ENCODE results near the gene TEX261. TPM values are rescaled to one million over a fixed set of nuclear protein-coding genes. Genes with fewer than 3 reads are reported as not detected.

The TEX261 gene
- total and polyA plus RNA-seq, 4 donors = 25.2 to 61.7 (median 43.5) TPM

DNA sequence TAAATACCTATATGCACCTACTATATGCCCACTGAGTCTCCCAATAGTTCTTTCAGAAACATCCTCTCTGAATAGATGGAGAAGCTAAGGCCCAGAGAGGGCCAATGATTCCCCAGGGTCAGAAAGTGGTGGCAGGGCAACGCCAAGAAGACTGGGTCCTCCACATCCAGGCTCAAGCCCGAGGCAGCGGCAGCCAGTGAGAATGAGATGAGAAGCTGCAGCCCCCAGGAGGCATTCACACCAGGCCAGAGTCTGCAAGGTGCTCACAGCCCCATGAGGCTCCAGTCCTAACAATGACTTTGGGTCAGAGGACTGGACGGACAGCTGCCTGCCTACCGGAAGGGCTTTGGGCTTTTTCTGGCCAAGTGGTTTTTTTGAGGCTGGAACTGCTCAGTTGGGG, 3.5 kb downstream of the TEX261 start:
- H3K27me3 ChIP-seq (ENCODE audit: control insufficient read depth, insufficient read depth, low read length) = no peaks in the 10 kb centered on the region
- H3K4me3 ChIP-seq (ENCODE audit: low read depth, low read length) = no peak overlapping the region
- no peak overlapping the region for H3K27ac ChIP-seq (ENCODE audit: low read depth, low read length)
- WGBS (ENCODE audit: insufficient coverage) = 96% methylated on average over 5 of the region's 5 CpGs
- DNase-seq (ENCODE audit: low read depth in 4 of 6, low spot score in 6 of 6) = no peak
- peaks cover 24% of the 10 kb centered on the region for H3K4me1 ChIP-seq (ENCODE audit: control insufficient read depth, insufficient read depth, low read length)
- H3K9me3 ChIP-seq (ENCODE audit: control insufficient read depth, insufficient read depth, low read length) = no peaks in the 10 kb centered on the region
- H3K36me3 ChIP-seq (ENCODE audit: control insufficient read depth, insufficient read depth, low read length) = peaks cover 52% of the 10 kb centered on the region

DNA sequence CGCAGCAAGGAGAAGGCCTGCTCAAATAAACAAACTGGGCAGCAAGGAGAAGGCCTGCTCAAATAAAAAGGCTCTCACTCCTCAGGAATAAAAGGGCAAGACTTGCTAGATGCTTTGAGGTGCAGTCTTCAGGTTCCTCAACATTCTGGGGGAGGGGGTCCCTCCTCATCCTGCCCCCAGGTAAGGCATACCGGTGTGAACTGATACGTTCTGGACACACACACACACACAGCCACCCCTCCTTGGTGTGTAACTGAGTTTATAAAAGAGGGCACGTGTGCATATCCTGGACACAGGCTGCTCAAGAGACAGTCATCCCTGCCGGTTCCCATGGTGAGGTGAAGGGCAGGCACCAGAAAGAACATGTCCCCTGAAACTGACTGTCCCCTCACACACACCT, 4.5 kb downstream of the TEX261 start:
- WGBS (ENCODE audit: insufficient coverage) = 80% methylated on average over 1 of the region's 5 CpGs

DNA sequence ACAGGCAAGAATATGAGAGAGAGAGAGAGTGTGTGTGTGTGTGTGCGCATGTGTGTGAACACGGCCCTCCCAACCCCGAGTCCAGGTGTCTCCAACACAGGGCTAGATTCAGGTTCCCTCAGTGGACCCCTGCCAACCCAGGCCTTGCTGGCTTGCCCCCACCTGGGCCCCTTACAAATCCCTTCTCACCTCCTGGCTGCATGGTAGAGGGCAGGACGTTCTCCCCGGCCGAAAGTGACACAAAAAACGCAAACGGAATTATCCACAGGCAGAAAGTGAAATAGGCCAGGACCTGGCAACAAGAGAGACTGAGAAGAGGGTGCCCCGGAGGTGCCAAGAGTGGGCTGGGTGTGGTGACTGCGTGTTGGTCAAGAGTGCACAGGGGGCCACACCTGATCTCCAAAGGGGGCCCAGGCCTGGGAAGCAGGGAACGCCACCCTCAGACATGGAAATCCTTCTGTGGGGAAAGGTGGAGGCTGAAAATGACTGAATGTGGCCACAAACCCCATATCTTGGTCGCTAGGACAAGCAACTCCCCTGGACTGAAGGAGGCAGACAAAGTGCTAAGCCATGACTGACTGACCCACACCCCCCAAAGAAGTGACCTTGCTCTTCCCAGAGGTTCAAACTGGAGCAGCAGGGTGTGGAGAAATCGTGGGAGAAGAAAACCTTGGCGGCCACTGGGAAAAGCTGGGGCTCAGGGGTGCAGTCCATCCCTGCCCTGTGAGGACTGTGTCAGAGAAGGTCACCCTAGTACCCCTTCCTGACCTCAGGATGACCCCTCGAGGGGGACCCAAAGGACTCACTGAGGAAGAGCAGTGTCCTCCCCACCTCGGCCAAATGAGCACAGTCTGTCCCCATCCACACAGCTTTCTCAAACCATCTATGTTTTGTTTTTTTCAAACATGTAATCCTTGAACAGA, 5.7 kb downstream of the TEX261 start:
- Histone ChIP-seq H3K9me3 (ENCODE audit: control insufficient read depth, insufficient read depth, low read length) (no peaks in the 10 kb centered on the region), H3K27ac (ENCODE audit: low read depth, low read length) (no peak overlapping the region), H3K27me3 (ENCODE audit: control insufficient read depth, insufficient read depth, low read length) (no peaks in the 10 kb centered on the region), H3K4me3 (ENCODE audit: low read depth, low read length) (no peak overlapping the region), H3K4me1 (ENCODE audit: control insufficient read depth, insufficient read depth, low read length) (peaks cover 21% of the 10 kb centered on the region), H3K36me3 (ENCODE audit: control insufficient read depth, insufficient read depth, low read length) (peaks cover 66% of the 10 kb centered on the region)
- 95% methylated on average over 13 of the region's 16 CpGs for WGBS (ENCODE audit: insufficient coverage)
- DNase-seq (ENCODE audit: low read depth in 4 of 6, low spot score in 6 of 6) = no peak

More for the DNA sequence above, 4.5 kb downstream of the TEX261 start:
- H3K4me3 ChIP-seq (ENCODE audit: low read depth, low read length) = no peak overlapping the region
- no peaks in the 10 kb centered on the region for H3K27me3 ChIP-seq (ENCODE audit: control insufficient read depth, insufficient read depth, low read length)
- H3K36me3 ChIP-seq (ENCODE audit: control insufficient read depth, insufficient read depth, low read length) = peaks cover 59% of the 10 kb centered on the region
- no peaks in the 10 kb centered on the region for H3K9me3 ChIP-seq (ENCODE audit: control insufficient read depth, insufficient read depth, low read length)
- DNase-seq (ENCODE audit: low read depth in 4 of 6, low spot score in 6 of 6) = no peak
- H3K27ac ChIP-seq (ENCODE audit: low read depth, low read length) = no peak overlapping the region
- peaks cover 22% of the 10 kb centered on the region for H3K4me1 ChIP-seq (ENCODE audit: control insufficient read depth, insufficient read depth, low read length)

DNA sequence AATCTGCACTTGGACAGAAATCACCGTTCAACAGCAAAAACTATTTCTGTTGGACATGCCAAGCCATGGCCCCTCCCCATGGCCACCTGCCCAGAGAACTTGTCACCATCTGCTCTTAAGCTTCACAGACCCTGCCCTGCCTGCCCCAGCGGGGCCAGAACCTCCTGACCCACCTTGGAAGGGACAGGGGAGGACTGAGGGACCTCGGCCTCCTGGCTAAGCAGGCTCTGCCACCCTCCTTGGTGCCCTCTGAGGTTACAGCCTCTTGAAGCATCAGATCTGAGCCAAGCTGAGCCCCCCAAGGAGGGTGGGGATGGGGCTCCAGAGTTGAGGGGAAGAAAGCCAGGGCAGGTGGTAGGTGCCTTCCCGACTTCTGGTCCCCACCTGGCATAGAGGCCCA, 6.5 kb downstream of the TEX261 start:
- no peak for DNase-seq (ENCODE audit: low read depth in 4 of 6, low spot score in 6 of 6)
- Histone ChIP-seq H3K27ac (ENCODE audit: low read depth, low read length) (no peak overlapping the region), H3K4me1 (ENCODE audit: control insufficient read depth, insufficient read depth, low read length) (peaks cover 13% of the 10 kb centered on the region), H3K27me3 (ENCODE audit: control insufficient read depth, insufficient read depth, low read length) (no peaks in the 10 kb centered on the region), H3K9me3 (ENCODE audit: control insufficient read depth, insufficient read depth, low read length) (no peaks in the 10 kb centered on the region), H3K36me3 (ENCODE audit: control insufficient read depth, insufficient read depth, low read length) (peaks cover 66% of the 10 kb centered on the region), H3K4me3 (ENCODE audit: low read depth, low read length) (no peak overlapping the region)
- 95% methylated on average over 3 of the region's 4 CpGs for WGBS (ENCODE audit: insufficient coverage)

DNA sequence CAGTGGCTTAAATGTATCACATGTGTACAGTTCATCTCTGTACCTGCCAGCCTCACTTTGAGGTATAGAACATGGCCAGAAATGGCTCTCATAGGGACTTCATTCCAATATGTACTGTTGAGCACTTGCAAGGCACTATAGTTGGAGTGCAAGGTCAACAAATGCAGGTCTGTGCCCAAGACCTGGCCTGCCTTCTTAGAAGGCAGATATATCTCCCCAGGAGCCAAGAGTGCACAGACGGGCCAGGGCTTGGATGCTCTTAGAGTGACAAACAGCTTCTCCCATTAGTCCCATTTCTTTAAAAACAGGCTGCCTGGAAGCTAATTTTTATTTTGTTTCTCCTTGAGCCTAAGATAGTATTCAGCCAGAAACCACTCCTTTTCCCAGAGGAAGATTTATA, 7.3 kb downstream of the TEX261 start:
- Histone ChIP-seq H3K4me3 (ENCODE audit: low read depth, low read length) (no peak overlapping the region), H3K27ac (ENCODE audit: low read depth, low read length) (no peak overlapping the region), H3K27me3 (ENCODE audit: control insufficient read depth, insufficient read depth, low read length) (no peaks in the 10 kb centered on the region), H3K9me3 (ENCODE audit: control insufficient read depth, insufficient read depth, low read length) (no peaks in the 10 kb centered on the region), H3K4me1 (ENCODE audit: control insufficient read depth, insufficient read depth, low read length) (peaks cover 8% of the 10 kb centered on the region), H3K36me3 (ENCODE audit: control insufficient read depth, insufficient read depth, low read length) (peaks cover 62% of the 10 kb centered on the region)
- 100% methylated on average over 1 of the region's 1 CpG for WGBS (ENCODE audit: insufficient coverage)
- DNase-seq (ENCODE audit: low read depth in 4 of 6, low spot score in 6 of 6) = no peak

DNA sequence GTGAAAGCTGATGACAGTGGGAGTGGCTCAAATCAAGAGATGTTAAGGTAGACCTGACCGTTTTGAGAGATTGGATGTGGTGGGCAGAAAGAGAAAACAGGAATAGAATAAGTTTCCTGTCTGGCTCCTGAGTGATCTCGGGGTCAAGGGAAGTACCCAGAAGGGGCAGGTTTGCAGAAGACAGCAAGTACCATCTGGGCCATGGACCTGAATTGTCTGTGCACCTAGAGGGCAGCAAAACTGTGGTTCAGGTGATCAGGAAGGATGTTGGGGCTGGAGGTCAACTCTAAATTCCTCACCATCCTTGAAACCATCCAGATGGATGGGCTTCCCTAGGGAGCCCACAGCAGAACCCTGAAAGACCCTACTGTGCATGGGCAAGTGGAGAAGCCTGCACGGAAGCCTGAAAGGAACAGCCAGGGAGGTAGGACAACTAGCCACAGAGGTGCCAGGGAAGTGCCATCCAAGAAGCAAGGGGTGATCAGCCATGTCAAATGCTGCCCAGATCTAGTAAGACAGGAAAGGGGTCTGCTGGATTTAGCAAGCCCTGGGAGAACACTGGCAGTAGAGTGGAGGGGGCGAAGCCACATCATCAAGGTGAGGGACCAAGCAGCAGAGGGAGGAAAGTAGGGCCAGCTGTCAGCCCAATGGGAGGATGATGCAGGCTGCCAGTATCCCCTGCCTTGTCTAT, 8.0 kb downstream of the TEX261 start:
- WGBS (ENCODE audit: insufficient coverage) = 97% methylated on average over 4 of the region's 4 CpGs
- H3K36me3 ChIP-seq (ENCODE audit: control insufficient read depth, insufficient read depth, low read length) = peaks cover 65% of the 10 kb centered on the region
- H3K4me3 ChIP-seq (ENCODE audit: low read depth, low read length) = no peak overlapping the region
- no peaks in the 10 kb centered on the region for H3K27me3 ChIP-seq (ENCODE audit: control insufficient read depth, insufficient read depth, low read length)
- H3K9me3 ChIP-seq (ENCODE audit: control insufficient read depth, insufficient read depth, low read length) = no peaks in the 10 kb centered on the region
- no peak for DNase-seq (ENCODE audit: low read depth in 4 of 6, low spot score in 6 of 6)
- no peak overlapping the region for H3K27ac ChIP-seq (ENCODE audit: low read depth, low read length)
- peaks cover 8% of the 10 kb centered on the region for H3K4me1 ChIP-seq (ENCODE audit: control insufficient read depth, insufficient read depth, low read length)

DNA sequence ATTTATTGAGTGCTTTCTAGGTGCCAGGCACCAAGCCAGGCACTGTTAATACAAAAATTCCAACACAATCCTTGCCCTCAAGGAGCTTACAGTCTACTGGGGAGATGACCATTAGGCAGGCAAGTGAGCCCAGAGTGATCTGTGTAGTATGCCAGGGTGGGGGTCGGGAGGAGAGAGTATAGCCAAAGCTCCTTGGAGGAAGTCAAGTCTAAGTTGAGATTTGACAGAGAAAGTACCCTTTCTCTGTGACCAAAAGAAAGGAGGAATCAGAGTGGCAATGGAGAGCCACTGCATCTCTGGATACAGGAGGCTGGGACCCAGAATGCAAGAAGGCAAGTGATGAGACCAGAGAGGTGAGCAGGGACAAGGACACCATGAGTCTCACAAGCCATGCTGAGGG, 8.7 kb downstream of the TEX261 start:
- no peak overlapping the region for H3K27ac ChIP-seq (ENCODE audit: low read depth, low read length)
- peaks cover 5% of the 10 kb centered on the region for H3K4me1 ChIP-seq (ENCODE audit: control insufficient read depth, insufficient read depth, low read length)
- H3K9me3 ChIP-seq (ENCODE audit: control insufficient read depth, insufficient read depth, low read length) = no peaks in the 10 kb centered on the region
- H3K36me3 ChIP-seq (ENCODE audit: control insufficient read depth, insufficient read depth, low read length) = peaks cover 58% of the 10 kb centered on the region
- H3K27me3 ChIP-seq (ENCODE audit: control insufficient read depth, insufficient read depth, low read length) = no peaks in the 10 kb centered on the region
- no peak overlapping the region for H3K4me3 ChIP-seq (ENCODE audit: low read depth, low read length)
- WGBS (ENCODE audit: insufficient coverage) = 94% methylated on average over 1 of the region's 1 CpG
- no peak for DNase-seq (ENCODE audit: low read depth in 4 of 6, low spot score in 6 of 6)

DNA sequence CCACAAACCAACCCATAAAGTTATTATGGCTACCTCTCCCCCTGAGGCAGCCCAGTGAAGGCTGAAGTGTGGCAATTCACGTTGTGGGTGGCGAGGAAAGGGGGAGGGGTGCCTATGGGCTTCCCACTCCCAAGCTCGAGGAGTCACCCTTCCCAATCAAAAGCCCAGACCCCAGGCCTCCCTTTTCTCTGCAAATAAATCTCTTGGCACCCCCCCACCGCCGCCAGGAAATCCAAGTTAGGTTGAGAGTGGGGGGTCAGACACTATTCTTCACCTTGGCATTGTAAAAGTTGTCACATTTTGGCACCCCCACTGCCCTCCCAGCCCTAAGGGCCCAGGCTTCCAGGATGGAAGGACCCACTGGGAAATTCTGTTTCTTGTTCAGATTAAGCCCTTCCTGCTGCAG, 9.4 kb downstream of the TEX261 start:
- H3K4me1 ChIP-seq (ENCODE audit: control insufficient read depth, insufficient read depth, low read length) = peaks cover 5% of the 10 kb centered on the region
- no peak overlapping the region for H3K4me3 ChIP-seq (ENCODE audit: low read depth, low read length)
- no peaks in the 10 kb centered on the region for H3K9me3 ChIP-seq (ENCODE audit: control insufficient read depth, insufficient read depth, low read length)
- DNase-seq (ENCODE audit: low read depth in 4 of 6, low spot score in 6 of 6) = no peak
- WGBS (ENCODE audit: insufficient coverage) = no CpG with 5 or more reads among the region's 5 CpGs
- no peak overlapping the region for H3K27ac ChIP-seq (ENCODE audit: low read depth, low read length)
- peaks cover 53% of the 10 kb centered on the region for H3K36me3 ChIP-seq (ENCODE audit: control insufficient read depth, insufficient read depth, low read length)
- no peaks in the 10 kb centered on the region for H3K27me3 ChIP-seq (ENCODE audit: control insufficient read depth, insufficient read depth, low read length)

DNA sequence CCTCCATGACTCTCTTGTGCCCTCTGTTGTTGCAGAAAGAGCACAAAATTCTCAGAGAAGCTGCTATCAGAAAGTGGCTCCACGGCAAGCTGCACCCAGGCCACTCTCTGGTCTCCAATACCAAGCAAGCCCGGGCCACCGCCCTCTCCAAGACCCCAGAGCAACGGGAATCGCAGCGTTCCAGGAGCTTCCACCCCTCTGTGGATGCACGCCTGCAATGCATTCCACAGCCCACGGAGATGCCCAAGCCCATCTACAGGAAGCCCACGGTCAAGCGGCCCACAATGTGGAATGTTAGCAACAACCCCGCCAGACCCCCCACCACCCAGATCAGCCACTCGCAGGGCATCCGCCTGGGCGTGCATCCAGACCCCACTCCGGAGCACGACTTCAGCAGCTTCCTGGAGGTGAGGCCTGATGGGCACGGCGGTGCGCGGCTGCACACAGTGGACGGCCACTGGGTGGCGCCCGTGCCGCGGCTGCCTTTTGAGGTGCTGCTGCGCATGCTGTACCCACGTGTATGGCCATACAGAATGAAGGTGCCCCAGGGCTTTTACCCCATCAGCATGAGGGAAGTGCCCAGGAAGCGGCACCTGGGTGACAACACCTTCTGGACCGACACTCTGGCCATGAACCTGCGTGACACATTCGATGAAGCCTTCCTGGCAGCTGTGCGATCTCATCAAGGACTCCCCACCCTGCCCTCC, 9.9 kb downstream of the TEX261 start:
- 26% methylated on average over 28 of the region's 32 CpGs for WGBS (ENCODE audit: insufficient coverage)
- no peaks in the 10 kb centered on the region for H3K9me3 ChIP-seq (ENCODE audit: control insufficient read depth, insufficient read depth, low read length)
- H3K27ac ChIP-seq (ENCODE audit: low read depth, low read length) = no peak overlapping the region
- H3K4me3 ChIP-seq (ENCODE audit: low read depth, low read length) = no peak overlapping the region
- peak in 2 of 6 donors; percentile 40 to 56 for DNase-seq (ENCODE audit: low read depth in 4 of 6, low spot score in 6 of 6)
- peaks cover 50% of the 10 kb centered on the region for H3K36me3 ChIP-seq (ENCODE audit: control insufficient read depth, insufficient read depth, low read length)
- peaks cover 5% of the 10 kb centered on the region for H3K4me1 ChIP-seq (ENCODE audit: control insufficient read depth, insufficient read depth, low read length)
- no peaks in the 10 kb centered on the region for H3K27me3 ChIP-seq (ENCODE audit: control insufficient read depth, insufficient read depth, low read length)

All from spinal cord (tissue), 10 donors.